ENCODE results near the gene ADGRD1.

DNA sequence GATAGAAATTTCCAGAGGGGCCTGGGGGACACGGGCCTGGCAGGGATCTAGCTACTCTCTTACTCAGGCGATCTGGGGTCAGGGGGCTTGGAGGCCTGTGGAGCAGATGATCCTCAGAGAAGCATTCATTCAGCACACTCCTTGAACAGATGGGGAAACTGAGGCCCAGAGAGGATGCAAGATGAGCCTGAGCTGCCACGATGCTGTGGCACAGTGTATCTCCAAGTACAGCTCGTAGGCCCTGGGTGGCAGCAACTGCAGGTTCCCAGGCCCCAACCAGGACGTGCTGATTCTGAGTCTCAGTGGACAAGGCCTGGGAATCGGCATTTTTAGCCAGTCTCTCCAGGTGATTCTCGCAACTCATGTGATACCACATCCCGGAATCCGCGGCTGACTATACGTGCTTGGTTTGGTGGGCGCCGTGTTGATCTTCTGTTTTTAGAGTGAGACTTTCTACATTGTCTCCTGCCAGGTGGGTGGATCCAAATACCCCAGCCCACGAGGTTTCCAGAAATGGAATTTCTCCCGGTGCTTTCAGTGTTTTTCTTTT is 22.5 kb downstream of the ADGRD1 start:
- TF ChIP-seq, protein P1, sequence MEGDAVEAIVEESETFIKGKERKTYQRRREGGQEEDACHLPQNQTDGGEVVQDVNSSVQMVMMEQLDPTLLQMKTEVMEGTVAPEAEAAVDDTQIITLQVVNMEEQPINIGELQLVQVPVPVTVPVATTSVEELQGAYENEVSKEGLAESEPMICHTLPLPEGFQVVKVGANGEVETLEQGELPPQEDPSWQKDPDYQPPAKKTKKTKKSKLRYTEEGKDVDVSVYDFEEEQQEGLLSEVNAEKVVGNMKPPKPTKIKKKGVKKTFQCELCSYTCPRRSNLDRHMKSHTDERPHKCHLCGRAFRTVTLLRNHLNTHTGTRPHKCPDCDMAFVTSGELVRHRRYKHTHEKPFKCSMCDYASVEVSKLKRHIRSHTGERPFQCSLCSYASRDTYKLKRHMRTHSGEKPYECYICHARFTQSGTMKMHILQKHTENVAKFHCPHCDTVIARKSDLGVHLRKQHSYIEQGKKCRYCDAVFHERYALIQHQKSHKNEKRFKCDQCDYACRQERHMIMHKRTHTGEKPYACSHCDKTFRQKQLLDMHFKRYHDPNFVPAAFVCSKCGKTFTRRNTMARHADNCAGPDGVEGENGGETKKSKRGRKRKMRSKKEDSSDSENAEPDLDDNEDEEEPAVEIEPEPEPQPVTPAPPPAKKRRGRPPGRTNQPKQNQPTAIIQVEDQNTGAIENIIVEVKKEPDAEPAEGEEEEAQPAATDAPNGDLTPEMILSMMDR (IDR thresholded peaks at IDR 0.05; ENCODE audit: insufficient read depth, low read length), result no peak
- TF ChIP-seq SPI1 (IDR thresholded peaks at IDR 0.05; ENCODE audit: borderline replicate concordance, low read depth), result no peak
- TF ChIP-seq, protein P2, sequence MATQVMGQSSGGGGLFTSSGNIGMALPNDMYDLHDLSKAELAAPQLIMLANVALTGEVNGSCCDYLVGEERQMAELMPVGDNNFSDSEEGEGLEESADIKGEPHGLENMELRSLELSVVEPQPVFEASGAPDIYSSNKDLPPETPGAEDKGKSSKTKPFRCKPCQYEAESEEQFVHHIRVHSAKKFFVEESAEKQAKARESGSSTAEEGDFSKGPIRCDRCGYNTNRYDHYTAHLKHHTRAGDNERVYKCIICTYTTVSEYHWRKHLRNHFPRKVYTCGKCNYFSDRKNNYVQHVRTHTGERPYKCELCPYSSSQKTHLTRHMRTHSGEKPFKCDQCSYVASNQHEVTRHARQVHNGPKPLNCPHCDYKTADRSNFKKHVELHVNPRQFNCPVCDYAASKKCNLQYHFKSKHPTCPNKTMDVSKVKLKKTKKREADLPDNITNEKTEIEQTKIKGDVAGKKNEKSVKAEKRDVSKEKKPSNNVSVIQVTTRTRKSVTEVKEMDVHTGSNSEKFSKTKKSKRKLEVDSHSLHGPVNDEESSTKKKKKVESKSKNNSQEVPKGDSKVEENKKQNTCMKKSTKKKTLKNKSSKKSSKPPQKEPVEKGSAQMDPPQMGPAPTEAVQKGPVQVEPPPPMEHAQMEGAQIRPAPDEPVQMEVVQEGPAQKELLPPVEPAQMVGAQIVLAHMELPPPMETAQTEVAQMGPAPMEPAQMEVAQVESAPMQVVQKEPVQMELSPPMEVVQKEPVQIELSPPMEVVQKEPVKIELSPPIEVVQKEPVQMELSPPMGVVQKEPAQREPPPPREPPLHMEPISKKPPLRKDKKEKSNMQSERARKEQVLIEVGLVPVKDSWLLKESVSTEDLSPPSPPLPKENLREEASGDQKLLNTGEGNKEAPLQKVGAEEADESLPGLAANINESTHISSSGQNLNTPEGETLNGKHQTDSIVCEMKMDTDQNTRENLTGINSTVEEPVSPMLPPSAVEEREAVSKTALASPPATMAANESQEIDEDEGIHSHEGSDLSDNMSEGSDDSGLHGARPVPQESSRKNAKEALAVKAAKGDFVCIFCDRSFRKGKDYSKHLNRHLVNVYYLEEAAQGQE (IDR thresholded peaks at IDR 0.05; ENCODE audit: insufficient replicate concordance, low read depth), result no peak
